Measurements from ENCODE around the gene BNIP5.

- TF ChIP-seq CTCF (conservative IDR thresholded peaks at IDR 0.05; ENCODE audit: low read depth, low read length) (no peak), EZH2 (IDR thresholded peaks at IDR 0.05; ENCODE audit: borderline replicate concordance, low read depth, low read length, poor library complexity, severe bottlenecking) (no peak)
Measured at GRCh38 chr6:36333171-36333895, 3.4 kb downstream of the BNIP5 start.
